Measurements from ENCODE around the gene MRPL42. TPM values are rescaled to one million over a fixed set of nuclear protein-coding genes. Genes with fewer than 3 reads are reported as not detected.

Gene MRPL42
- polyA plus RNA-seq, 3 donors from 2014 or later, result 64.2 to 92.9 (median 67.6) TPM

GRCh38 chr12:93438266-93439050 lies 28.9 kb upstream of the MRPL42 start:
- Mint-ChIP-seq H3K36me3 (no peaks in the 10 kb centered on the region), H3K9me3 (no peaks in the 10 kb centered on the region), H3K27me3 (ENCODE audit: low read depth in 3 of 3) (peaks cover 5 to 13% (median 7%) of the 10 kb centered on the region in 3 donors), H3K27ac (peak overlapping the region in 2 of 6 donors; percentile 29 to 45), H3K4me1 (peaks cover 67 to 86% of the 10 kb centered on the region in 2 donors), H3K4me3 (peak overlapping the region in 2 of 5 donors; percentile 0 to 11)
- DNase-seq, result no peak

GRCh38 chr12:93440043-93440835 lies 27.1 kb upstream of the MRPL42 start:
- H3K27me3 Mint-ChIP-seq (ENCODE audit: low read depth in 3 of 3), result peaks cover 5 to 13% (median 7%) of the 10 kb centered on the region in 3 donors
- H3K4me1 Mint-ChIP-seq, result peaks cover 54 to 68% of the 10 kb centered on the region in 2 donors
- peak overlapping the region; percentile 81 to 96 (median 94) for H3K27ac Mint-ChIP-seq
- H3K9me3 Mint-ChIP-seq, result no peaks in the 10 kb centered on the region
- H3K36me3 Mint-ChIP-seq, result no peaks in the 10 kb centered on the region
- H3K4me3 Mint-ChIP-seq, result peak overlapping the region; percentile 91 to 98 (median 96)
- DNase-seq, result no peak

DNA sequence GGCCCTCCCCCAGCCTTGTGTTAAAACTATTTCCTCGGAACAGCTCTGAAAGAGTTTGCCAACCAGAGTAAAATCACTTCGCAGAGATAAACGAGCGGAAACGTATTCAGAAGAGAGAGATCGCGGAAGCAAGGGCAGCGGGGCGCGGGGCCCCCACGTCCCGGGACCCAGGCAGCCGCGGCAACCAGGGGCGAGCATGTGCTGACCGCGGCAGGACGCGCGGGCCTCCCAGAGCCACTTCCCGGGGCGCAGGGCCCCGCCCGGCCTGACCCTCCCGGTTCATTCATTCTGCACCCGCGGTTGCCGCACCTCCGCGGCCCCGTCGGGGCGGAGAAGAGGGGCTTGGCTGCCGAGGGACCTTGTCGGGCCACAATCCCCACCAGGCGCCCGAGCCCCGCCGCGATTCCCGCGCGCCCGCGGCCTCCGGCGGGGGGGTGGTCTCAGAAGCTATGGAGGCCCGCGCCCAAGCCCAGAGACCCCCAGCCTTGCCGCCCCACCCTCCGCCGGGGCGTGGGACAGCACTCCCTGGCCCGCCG lies 26.2 kb upstream of the MRPL42 start:
- Mint-ChIP-seq H3K4me3 (peak overlapping the region; percentile 91 to 98 (median 96)), H3K36me3 (no peaks in the 10 kb centered on the region), H3K27ac (peak overlapping the region; percentile 81 to 96 (median 94)), H3K27me3 (ENCODE audit: low read depth in 3 of 3) (peaks cover 5 to 13% (median 7%) of the 10 kb centered on the region in 3 donors), H3K9me3 (no peaks in the 10 kb centered on the region), H3K4me1 (peaks cover 50 to 59% of the 10 kb centered on the region in 2 donors)
- DNase-seq, result peak; percentile 47 to 55 (median 52)

- no peaks in the 10 kb centered on the region for H3K9me3 Mint-ChIP-seq
- no peaks in the 10 kb centered on the region for H3K36me3 Mint-ChIP-seq
- peaks cover 44 to 53% of the 10 kb centered on the region in 2 donors for H3K4me1 Mint-ChIP-seq
- peak within 1 kb of the TSS; percentile 95 to 99 (median 98) for H3K27ac Mint-ChIP-seq
- peak within 1 kb of the TSS; percentile 96 to 100 (median 98) for H3K4me3 Mint-ChIP-seq
- DNase-seq, result peak; percentile 95 to 96 (median 95)
- H3K27me3 Mint-ChIP-seq (ENCODE audit: low read depth in 3 of 3), result peaks cover 5 to 13% (median 7%) of the 10 kb centered on the region in 3 donors
These were observed 25.5 kb upstream of the MRPL42 start, which contains the start of gene UBE2N for GRCh38 chr12:93441617-93442410. UBE2N (minus strand) TSS chr12:93441947; CDS start chr12:93441884, 63 bp downstream.

DNA sequence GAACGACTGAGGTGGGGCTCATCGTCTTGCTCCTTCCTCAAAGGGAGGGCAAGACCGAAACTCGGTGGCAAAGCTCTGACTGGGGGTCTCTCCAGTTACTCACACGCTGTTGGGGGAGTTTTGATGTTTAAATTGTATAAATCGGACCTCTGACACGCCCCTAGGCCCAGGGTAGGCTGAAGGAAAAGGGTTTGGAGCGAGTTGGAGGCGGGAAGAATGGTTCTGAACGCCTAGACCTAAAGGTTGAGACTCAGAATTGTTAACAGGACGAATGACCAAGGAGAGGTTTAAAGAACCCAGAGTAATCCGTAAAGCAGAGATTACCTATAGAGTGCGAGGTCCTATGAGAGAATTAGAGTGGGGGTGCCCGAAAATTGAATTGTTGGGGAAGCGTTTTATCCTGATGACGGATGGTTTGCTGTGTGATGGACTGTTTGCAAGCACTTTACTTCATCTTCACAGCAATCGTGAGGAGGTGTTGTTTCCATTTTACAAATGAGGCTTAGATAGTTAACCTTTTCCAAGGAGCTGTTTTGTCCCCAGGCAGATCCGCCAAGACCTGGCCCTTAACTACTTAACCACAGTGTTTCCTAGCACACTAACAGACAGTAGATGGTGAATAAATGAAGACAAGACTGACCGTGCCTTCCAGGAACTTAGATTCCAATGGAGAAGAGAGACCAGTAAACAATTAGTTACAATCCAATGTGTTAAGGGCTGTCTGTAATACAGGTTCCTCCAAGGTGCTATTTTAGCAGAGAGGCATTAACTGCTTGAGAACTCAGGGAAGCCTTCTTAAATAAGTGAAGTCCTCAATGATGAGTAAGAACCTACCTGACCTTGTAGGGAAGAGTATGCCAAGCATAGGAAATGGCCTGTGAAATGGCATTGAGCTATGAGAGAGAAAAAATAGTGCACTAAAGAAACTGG lies 24.6 kb upstream of the MRPL42 start:
- Mint-ChIP-seq H3K27ac (peak overlapping the region; percentile 95 to 99 (median 98)), H3K4me1 (peaks cover 35 to 44% of the 10 kb centered on the region in 2 donors), H3K4me3 (peak overlapping the region; percentile 92 to 100 (median 98)), H3K27me3 (ENCODE audit: low read depth in 3 of 3) (peaks cover 5 to 13% (median 7%) of the 10 kb centered on the region in 3 donors), H3K9me3 (no peaks in the 10 kb centered on the region), H3K36me3 (no peaks in the 10 kb centered on the region)
- no peak for DNase-seq

DNA sequence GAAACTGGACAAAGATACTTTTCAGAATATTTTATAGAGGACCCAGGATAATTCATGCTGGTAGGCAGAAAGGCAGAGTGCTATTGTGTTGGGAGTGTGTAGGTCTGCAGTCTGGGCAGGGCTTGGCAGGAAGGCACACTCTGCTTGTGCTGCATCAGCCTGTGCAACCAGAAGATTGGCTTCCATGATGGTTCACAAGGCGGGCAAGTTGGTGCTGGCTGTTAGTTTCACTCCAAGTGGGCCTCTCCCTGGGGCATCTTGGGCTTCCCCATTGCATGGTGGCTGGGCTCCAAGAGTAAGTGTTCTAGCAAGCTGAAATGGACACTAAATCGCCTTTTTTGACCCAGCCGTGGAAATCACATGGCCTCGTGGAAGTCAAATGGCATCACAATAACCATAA lies 23.7 kb upstream of the MRPL42 start:
- no peaks in the 10 kb centered on the region for H3K9me3 Mint-ChIP-seq
- H3K4me3 Mint-ChIP-seq, result peak overlapping the region in 1 of 5 donors; percentile 11
- peaks cover 26 to 35% of the 10 kb centered on the region in 2 donors for H3K4me1 Mint-ChIP-seq
- DNase-seq, result no peak
- H3K36me3 Mint-ChIP-seq, result no peaks in the 10 kb centered on the region
- peak overlapping the region in 4 of 6 donors; percentile 6 to 99 (median 50) for H3K27ac Mint-ChIP-seq
- H3K27me3 Mint-ChIP-seq (ENCODE audit: low read depth in 3 of 3), result peaks cover 5 to 12% (median 7%) of the 10 kb centered on the region in 3 donors

DNA sequence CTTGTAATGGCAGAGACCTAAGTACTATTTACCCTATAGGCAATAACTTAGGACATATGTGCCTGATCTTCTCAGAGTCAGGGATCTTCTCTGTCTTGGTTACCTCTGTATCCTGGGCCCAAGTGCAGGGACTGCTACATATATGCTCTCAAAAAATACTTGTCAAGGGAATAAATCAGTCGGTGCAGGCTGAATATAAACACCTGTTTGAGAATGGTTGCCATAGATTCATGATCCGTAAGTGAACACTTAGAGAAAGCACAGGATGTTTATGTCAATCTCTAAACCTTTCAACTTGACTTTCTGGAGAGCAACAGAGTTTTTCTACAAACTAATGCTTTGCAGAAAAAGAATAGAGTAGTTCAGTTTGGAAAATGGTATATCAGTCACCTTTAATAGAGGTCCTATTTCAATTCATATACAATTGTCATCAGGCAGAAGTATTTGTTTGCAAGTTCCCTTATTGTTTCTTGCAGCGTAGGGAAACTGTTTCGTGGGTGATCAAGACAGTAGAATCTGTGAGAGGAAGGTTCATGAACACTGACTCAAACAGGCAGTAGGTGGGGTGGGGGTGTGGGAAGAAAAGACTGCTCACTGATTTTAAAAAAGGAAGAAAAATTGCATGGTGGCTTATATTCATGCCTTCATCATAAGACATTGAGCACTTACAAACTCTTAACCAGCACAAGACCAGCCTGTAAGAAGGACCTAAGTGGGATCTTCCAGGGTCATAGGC lies 19.6 kb upstream of the MRPL42 start:
- H3K4me1 Mint-ChIP-seq, result peaks cover under 1 to 3% of the 10 kb centered on the region in 2 donors
- H3K36me3 Mint-ChIP-seq, result no peaks in the 10 kb centered on the region
- H3K27ac Mint-ChIP-seq, result no peak overlapping the region
- H3K9me3 Mint-ChIP-seq, result no peaks in the 10 kb centered on the region
- DNase-seq, result no peak
- peaks cover 0 to 4% (median 2%) of the 10 kb centered on the region in 3 donors for H3K27me3 Mint-ChIP-seq (ENCODE audit: low read depth in 3 of 3)
- no peak overlapping the region for H3K4me3 Mint-ChIP-seq

- no peak for DNase-seq
- H3K36me3 Mint-ChIP-seq, result no peaks in the 10 kb centered on the region
- no peaks in the 10 kb centered on the region for H3K4me1 Mint-ChIP-seq
- H3K27me3 Mint-ChIP-seq (ENCODE audit: low read depth in 3 of 3), result peaks cover 2 to 5% (median 4%) of the 10 kb centered on the region in 3 donors
- H3K9me3 Mint-ChIP-seq, result no peaks in the 10 kb centered on the region
- no peak overlapping the region for H3K4me3 Mint-ChIP-seq
- no peak overlapping the region for H3K27ac Mint-ChIP-seq
These were observed 18.5 kb upstream of the MRPL42 start for GRCh38 chr12:93448796-93449195.

GRCh38 chr12:93449277-93449676 lies 18.0 kb upstream of the MRPL42 start:
- Mint-ChIP-seq H3K4me1 (no peaks in the 10 kb centered on the region), H3K36me3 (no peaks in the 10 kb centered on the region), H3K9me3 (no peaks in the 10 kb centered on the region), H3K27me3 (ENCODE audit: low read depth in 3 of 3) (peaks cover 2 to 5% (median 4%) of the 10 kb centered on the region in 3 donors), H3K27ac (no peak overlapping the region), H3K4me3 (no peak overlapping the region)
- no peak for DNase-seq

- Mint-ChIP-seq H3K9me3 (no peaks in the 10 kb centered on the region), H3K4me1 (no peaks in the 10 kb centered on the region), H3K4me3 (no peak overlapping the region), H3K36me3 (no peaks in the 10 kb centered on the region), H3K27me3 (ENCODE audit: low read depth in 3 of 3) (peaks cover 2 to 8% (median 4%) of the 10 kb centered on the region in 3 donors), H3K27ac (no peak overlapping the region)
- no peak for DNase-seq
These were observed 15.7 kb upstream of the MRPL42 start for GRCh38 chr12:93451423-93452158.

DNA sequence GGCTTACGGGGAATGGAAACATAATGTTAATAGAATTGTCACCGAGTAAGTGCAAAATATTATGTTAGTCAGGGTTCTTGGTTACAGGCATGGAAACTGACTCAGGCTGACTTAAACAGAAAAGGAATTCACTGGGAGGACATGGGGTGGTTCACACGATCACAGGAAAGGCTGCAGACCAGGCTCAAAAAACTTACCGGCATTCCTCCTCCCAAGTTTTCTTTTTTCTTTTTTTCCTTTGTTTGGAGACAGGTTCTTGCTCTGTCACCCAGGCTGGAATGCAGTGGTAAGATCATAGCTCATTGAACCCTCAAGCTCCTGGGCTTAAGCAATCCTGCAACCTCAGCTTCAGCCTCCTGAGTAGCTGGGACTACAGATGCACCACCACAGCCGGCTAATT lies 13.7 kb upstream of the MRPL42 start:
- Mint-ChIP-seq H3K4me3 (no peak overlapping the region), H3K27ac (no peak overlapping the region), H3K9me3 (no peaks in the 10 kb centered on the region), H3K36me3 (no peaks in the 10 kb centered on the region), H3K27me3 (ENCODE audit: low read depth in 3 of 3) (peaks cover 2 to 8% (median 4%) of the 10 kb centered on the region in 3 donors), H3K4me1 (no peaks in the 10 kb centered on the region)
- DNase-seq, result no peak

All from immature natural killer cell (primary cell).